ENCODE results near the gene SLC6A15.

DNA sequence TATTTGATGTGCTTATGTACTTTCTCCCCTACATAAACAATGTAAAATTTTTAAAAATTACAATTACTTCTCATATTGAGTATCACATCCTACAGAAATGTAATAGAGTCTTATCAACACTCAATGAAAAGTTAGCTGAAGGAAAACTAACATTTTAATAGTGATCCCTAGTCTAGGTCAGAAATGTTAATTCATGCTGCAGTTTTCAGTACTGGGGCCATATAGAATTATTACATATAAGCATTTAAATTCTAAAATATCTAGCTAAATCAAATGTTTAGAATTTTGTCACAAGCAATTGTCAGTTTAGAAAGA lies 37.8 kb downstream of the SLC6A15 start:
- TF ChIP-seq EZH2 (IDR thresholded peaks at IDR 0.05; ENCODE audit: insufficient read depth, poor library complexity, severe bottlenecking) (no peak), EZH2phosphoT487 (IDR thresholded peaks at IDR 0.05; ENCODE audit: insufficient read depth, low read depth) (no peak)
